ENCODE results near the gene MTO1. TPM values are rescaled to one million over a fixed set of nuclear protein-coding genes. Genes with fewer than 3 reads are reported as not detected.

The MTO1 gene
- polyA plus RNA-seq, 3 donors: 27.4 to 34.7 (median 30.3) TPM

Other genes with a start within 250 kb of the MTO1 start
- gene KHDC1L, start 236.2 kb upstream of the MTO1 start, polyA plus RNA-seq (ENCODE audit: insufficient read length in 3 of 3): 1 to 10 TPM in 1 of 3 donors, under 1 TPM in 1, not detected in 1; 0.17 to 1.0 TPM
- 1 to 10 TPM; 6.2 to 9.1 (median 7.9) TPM for gene KHDC1, start 198.5 kb upstream of the MTO1 start, polyA plus RNA-seq (ENCODE audit: insufficient read length in 3 of 3)
- gene DPPA5, start 107.5 kb upstream of the MTO1 start, polyA plus RNA-seq (ENCODE audit: insufficient read length in 3 of 3): not detected
- under 1 TPM in 1 of 3 donors, not detected in 2; 0.20 TPM for gene KHDC3L, start 99.1 kb upstream of the MTO1 start, polyA plus RNA-seq (ENCODE audit: insufficient read length in 3 of 3)
- gene OOEP, start 91.8 kb upstream of the MTO1 start, polyA plus RNA-seq (ENCODE audit: insufficient read length in 3 of 3): under 1 TPM in 2 of 3 donors, not detected in 1; 0.38 to 0.40 TPM
- gene DDX43, start 66.9 kb upstream of the MTO1 start, polyA plus RNA-seq (ENCODE audit: insufficient read length in 3 of 3): 1 to 10 TPM in 1 of 3 donors, under 1 TPM in 2; 0.37 to 1.3 (median 0.62) TPM
- gene CGAS, start 9.4 kb upstream of the MTO1 start, polyA plus RNA-seq (ENCODE audit: insufficient read length in 3 of 3): 1 to 10 TPM; 2.9 to 3.2 (median 3.1) TPM
- gene EEF1A1, start 59.3 kb downstream of the MTO1 start, polyA plus RNA-seq (ENCODE audit: insufficient read length in 3 of 3): over 10,000 TPM; 18,648 to 21,809 (median 18,824) TPM
- 10 to 100 TPM; 18.9 to 20.6 (median 20.2) TPM for gene SLC17A5, start 192.3 kb downstream of the MTO1 start, polyA plus RNA-seq (ENCODE audit: insufficient read length in 3 of 3)
- 10 to 100 TPM; 11.9 to 14.9 (median 12.8) TPM for gene CD109, start 234.5 kb downstream of the MTO1 start, polyA plus RNA-seq (ENCODE audit: insufficient read length in 3 of 3)

All from renal cortex interstitium (tissue), 3 donors.